HL-60/S4 treated with phorbol 12-myristate 13-acetate at 8.2 ng/mL for 4 days and 3 days (cell line): ENCODE data around the gene ASIC4.

ENCODE experiments used
- in situ Hi-C: fragments of 300-500 bp; cut with MboI; formaldehyde crosslinking; loops from 2 replicates; pipeline ENCODE4 v1.15.0; 2022; ENCODE audit warnings: low sequenced_read_pairs

ASIC4 gene, protein sequence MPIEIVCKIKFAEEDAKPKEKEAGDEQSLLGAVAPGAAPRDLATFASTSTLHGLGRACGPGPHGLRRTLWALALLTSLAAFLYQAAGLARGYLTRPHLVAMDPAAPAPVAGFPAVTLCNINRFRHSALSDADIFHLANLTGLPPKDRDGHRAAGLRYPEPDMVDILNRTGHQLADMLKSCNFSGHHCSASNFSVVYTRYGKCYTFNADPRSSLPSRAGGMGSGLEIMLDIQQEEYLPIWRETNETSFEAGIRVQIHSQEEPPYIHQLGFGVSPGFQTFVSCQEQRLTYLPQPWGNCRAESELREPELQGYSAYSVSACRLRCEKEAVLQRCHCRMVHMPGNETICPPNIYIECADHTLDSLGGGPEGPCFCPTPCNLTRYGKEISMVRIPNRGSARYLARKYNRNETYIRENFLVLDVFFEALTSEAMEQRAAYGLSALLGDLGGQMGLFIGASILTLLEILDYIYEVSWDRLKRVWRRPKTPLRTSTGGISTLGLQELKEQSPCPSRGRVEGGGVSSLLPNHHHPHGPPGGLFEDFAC

DNA sequence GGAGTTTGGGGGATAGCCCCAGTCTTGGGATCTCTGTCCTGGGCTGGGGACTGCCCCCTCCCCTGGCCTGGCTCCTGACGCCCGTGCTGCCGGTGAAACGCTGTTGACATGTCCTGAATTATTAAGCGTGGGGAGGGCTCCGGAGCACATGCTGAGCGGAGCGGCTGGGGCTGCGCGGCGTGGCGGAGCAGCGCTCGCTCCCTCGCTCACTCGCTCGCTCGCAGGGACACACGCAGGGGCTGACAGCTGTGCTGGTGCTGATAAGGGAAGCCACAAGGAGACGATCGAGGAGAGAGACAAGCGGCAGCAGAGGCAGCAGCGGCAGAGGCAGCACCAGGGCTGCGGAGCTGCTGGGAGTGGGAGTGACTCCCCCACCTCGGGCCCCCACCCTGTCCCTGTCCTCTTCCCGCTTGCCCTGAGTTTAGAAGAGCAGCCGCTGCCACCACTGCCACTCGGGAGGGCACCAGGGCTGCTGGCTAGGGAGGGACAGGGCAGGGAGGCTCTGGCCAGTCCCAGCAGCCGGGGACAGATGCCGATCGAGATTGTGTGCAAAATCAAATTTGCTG lies at the start of gene ASIC4:
Gene ASIC4, plus strand, starts transcription at position 287 of the 566 bp plus-strand sequence. Its CDS starts 243 bp downstream, at position 530.
- in situ Hi-C loops = no loop called here

DNA sequence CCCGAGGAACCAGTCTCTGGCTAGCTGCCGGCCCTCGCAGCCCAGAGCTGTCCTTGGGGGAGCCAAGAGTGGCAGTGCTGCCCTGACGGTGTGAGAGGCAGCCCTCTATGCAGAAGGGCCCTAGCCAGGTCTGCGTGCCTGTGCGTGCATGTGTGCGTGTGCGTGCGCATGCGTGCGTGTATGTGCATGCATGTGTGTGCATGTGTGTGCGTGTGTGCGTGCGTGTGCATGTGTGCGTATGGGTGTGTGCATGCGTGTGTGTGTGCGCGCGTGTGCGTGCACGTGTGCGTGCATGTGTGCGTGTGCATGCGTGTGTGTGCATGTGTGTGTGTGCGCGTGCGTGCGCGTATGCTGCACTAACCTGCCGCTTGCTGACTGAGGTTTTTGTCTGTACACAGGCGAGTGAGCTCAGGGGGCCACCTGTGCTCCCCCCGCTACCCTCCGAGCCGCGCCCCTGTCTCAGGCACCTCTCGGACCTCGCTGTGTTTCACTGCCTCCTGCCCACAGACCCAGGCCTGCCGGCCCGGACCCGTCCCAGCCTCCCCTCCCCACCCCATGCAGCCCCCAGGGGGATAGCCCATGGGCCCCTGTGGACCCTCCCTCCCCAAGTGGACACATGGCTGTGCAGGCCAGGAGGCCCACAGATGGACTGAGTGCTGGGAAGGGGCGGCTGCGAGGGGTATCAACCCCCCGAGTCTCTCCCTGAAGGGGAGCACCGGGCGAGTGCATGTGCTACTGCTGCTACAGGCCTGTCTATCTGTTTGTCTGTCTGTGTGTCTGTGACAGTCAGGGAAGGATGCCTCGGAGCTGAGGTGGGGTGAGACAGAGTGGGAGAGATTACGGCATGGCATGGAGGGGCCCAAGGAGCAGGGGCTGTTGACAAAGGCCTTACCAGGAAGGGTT lies 48.4 kb upstream of the ASIC4 start:
- in situ Hi-C loops = no loop called here

DNA sequence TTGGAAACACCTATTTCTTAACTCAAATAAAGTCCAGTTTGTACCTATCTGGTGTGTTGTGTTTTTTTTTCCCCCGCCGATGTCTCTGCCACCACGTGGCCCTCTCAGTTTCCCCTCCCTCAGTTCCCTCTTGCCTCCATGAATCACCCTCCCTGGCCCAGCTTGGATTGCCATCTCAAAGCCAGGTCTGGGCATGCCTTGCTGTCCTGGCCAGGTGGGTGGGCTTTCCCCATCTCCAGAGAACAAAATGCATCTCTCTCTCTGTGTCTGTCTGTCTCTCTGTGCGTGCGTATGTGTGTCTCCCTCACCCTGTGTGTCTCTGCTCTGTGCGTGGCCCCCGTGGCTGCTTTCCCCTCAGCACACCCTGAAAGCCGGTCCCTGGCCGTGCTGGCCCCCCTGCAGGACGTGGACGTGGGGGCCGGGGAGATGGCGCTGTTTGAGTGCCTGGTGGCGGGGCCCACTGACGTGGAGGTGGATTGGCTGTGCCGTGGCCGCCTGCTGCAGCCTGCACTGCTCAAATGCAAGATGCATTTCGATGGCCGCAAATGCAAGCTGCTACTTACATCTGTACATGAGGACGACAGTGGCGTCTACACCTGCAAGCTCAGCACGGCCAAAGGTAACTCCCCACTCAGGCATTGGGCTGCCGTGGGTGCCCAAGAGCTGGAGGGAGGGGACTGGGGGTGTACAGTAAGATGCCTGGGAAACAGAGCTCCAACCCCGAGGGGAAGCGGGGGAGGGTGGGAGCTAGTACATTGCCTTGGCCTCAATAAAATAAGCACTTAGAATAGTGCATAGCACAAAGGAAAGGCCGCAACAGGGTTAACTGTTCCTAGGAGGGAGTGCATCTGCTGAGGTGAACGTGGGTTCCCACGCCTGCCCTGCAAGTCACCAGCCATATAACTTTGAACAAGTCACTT lies 47.2 kb upstream of the ASIC4 start:
- in situ Hi-C loops = no loop called here

DNA sequence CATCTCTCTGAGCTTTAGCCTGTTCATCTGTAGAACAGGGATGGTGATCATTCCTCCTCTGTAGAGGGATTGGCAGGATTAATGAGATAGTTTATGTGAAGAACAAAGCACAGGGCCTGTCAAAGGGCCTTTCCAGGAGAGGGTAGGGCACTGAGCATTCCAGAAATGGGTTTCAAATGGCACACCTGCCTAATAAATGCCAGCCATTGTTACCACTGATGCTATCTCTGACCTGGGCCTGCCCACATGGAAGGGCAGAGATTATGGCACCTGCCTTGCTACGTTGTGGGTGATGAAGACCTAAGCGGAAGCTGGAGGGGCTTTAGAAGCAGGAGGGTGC lies 46.6 kb upstream of the ASIC4 start:
- in situ Hi-C loops = no loop called here

DNA sequence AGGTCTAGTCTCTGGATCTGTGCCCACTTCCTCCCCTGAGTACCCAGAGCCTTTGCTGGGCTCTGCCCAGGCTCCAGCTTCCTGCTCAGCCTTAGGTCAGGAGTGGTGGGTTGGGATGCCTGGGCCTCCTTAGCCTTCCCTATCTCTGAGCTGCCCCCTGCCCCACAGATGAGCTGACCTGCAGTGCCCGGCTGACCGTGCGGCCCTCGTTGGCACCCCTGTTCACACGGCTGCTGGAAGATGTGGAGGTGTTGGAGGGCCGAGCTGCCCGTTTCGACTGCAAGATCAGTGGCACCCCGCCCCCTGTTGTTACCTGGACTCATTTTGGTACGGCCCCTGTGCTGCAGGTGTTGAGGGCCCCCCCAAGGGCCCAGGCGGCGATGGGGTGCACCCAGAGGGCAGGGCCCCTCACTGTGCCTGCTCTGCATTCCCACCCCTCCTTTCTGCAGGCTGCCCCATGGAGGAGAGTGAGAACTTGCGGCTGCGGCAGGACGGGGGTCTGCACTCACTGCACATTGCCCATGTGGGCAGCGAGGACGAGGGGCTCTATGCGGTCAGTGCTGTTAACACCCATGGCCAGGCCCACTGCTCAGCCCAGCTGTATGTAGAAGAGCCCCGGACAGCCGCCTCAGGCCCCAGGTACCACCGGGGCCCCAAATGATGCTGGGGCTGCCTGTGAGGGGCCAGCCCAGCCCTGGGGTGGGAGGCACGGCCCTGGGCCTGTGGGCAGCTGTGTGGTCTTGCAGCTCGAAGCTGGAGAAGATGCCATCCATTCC lies 45.7 kb upstream of the ASIC4 start:
- in situ Hi-C loops = no loop called here

DNA sequence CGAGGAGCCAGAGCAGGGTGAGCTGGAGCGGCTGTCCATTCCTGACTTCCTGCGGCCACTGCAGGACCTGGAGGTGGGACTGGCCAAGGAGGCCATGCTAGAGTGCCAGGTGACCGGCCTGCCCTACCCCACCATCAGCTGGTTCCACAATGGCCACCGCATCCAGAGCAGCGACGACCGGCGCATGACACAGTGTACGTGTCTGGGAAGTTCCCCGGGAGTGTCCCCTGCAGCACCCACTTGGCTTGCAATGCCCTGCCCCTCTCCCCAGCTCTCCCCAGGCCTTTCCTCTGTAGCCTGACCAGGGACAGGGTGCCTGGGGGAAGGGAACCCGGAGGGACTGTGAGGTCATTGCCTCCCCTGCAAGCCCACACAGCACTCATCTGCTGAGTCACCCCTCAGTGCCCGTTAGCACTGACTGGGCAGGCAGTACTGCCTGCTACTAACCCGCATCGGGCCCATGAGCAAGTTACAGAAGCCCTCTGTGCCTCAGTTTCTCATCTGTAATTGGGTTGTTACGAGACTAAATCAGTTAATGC lies 45.0 kb upstream of the ASIC4 start:
- in situ Hi-C loops = no loop called here

DNA sequence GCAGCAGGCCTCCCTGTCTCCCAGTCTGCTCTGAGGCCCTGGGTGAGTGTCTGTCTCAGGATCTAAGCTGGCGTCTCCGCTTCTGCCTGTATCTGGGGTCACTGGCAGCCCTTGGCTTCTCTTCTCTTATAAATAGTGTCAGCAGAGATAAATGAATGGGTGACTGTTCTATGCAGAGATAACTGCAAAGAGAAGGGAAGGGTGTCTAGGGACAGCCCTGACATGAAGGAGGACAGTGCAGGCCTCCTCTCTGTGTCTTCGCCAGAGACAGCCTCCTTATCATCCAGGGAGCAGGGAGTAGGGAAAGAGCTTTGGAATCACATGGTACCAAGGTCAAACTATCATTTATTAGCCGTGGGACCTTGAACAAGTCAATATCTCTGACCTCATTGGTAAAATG lies 43.9 kb upstream of the ASIC4 start:
- in situ Hi-C loops = no loop called here

DNA sequence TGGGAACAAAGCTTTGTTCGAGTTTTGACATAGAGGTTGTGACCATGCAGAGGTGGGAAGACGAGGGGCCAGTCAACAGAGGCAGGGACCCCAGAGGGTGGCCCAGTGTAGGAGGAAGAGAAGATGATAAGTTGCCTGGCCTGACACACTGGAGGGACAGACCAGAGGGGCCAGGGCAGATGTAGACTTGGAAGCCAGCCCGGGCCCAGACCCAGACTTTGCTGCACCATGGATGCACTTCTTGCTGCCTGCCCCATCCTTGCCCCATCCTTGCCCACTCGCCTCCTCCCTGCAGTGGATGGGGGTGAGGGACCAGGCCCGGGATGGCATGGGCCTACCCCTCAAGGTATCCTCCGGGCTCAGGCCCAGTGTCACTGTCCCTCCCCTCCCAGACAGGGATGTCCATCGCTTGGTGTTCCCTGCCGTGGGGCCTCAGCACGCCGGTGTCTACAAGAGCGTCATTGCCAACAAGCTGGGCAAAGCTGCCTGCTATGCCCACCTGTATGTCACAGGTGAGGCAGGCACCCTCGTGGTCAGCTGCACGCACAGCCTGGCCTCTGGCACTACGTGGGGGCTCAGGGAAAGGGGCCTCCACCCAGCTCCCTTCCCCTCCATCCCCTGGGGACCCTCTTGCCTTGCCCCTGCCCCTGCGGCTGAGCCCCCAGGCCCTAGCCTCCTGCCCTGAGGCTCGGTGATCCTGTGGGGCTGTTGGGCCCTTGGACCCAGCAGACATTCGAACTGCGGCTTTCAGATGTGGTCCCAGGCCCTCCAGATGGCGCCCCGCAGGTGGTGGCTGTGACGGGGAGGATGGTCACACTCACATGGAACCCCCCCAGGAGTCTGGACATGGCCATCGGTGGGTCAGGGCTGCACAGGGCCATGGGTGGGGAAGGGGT lies 42.6 kb upstream of the ASIC4 start:
- in situ Hi-C loops = no loop called here

DNA sequence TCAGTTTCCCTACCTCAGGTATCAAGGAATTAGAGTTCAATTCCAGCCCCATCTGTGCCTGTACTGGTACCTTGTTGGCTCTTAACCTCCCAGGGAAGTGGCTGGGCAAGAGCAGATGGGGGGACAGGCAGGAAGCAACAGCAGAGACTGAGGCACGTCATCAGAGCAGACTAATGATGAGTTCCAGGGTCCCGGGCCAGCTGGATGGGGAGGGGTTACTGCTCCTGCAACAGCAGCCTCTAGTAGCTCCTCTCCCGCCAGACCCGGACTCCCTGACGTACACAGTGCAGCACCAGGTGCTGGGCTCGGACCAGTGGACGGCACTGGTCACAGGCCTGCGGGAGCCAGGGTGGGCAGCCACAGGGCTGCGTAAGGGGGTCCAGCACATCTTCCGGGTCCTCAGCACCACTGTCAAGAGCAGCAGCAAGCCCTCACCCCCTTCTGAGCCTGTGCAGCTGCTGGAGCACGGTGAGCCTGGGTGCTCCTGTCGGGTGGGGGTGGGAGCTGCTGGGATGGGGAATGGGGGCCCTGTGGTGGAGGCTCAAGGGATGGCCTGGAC lies 41.6 kb upstream of the ASIC4 start:
- in situ Hi-C loops = no loop called here

DNA sequence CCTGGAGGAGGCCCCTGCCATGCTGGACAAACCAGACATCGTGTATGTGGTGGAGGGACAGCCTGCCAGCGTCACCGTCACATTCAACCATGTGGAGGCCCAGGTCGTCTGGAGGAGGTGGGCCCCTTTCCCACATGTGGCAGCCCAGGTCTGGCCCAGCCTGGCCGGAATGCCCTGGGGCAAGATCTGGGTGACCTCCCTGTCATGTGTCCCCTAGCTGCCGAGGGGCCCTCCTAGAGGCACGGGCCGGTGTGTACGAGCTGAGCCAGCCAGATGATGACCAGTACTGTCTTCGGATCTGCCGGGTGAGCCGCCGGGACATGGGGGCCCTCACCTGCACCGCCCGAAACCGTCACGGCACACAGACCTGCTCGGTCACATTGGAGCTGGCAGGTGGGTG lies 40.8 kb upstream of the ASIC4 start:
- in situ Hi-C loops = no loop called here

DNA sequence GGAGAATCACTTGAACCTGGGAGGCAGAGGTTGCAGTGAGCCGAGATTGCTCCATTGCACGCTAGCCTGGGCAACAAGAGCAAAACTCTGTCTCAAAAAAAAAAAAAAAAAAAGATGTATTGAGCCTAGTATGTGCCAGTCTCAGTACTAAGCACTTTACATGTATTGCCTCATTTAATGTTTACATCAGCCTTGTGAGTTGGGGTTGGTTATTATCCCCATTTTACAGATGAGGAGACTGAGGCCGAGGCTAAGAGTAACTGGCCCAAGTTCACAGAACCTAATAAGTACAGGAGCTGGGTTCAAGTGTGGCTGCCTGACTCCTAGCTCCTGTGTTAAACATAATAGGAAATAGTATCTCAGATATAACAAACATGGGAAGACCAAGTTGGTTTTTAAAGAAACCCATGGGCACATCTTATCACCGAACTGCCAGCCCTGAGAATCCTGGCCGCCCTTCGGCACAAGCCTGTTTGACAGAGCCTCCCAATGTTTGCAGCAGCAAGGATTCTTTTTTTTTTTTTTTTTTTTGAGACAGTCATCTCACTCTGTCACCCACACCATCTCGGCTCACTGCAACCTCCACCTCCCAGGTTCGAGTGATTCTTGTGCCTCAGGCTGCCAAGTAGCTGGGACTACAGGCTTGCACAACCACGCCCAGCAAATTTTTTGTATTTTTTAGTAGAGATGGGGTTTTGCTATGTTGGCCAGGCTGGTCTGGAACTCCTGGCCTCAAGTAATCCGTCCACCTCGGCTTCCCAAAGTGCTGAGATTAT lies 39.8 kb upstream of the ASIC4 start:
- in situ Hi-C loops = no loop called here

DNA sequence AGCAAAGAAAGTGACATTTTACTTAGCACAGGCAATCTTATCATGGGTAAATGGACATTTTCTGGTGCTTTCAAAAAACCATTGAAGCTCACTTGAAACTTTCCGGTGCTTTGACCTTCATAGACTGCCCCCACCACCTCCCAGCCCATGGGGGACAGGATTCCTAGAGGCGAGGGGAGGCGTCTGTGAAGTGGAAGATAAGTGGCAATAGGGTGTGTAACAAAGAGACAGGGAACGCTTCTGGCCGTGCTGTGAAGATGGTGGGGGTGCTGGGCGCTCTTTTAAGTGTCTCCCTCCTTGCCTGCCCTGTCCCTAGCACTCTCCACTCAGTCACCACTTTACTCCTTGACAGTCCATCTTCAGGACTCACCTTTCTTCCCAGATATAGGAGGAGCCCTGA lies 39.0 kb upstream of the ASIC4 start:
- in situ Hi-C loops = no loop called here

DNA sequence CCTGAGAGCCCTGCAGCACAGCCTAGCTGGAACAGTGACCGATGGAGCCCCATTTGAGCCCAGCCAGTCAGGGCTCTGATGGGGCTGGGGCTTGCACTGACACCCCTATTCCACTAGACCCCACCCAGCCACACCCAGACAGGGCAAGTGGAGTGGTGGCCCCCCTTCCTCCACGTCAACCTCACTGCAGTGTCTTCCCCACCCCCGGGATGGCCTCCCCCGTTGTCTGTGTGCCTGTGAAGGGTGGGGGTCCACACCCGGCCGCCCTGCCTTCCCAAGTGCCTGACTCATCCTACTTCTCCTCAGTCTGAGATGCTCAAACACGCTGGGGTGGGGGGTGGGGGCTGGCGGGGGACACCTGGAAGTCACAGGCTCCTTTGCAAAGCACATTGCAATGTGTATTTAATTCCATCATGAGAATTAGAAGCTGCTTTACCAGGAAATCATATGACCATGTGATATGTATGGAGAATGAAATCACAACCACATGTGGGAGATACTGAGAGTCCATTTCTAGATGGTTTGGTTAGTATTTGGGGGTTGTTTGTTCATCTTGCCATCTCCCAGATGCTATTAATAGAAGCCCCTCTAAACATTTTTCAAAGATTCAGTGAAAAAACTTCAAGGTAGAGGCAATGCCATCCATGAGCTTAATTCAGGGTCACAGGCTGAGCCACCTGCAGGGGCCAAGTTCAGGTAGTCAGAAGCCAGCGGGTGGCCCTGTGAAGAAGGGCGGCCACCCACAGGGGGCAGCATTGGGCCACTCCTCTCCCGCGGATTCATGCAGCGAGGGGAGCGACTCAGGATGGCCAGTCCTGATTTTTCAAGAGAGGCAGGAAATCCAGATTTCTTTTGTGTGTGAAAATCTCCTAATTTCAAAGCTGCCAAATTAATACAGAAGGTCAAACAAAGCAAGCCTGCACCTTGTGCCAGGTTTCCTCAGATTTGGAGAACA lies 38.3 kb upstream of the ASIC4 start:
- in situ Hi-C loops = no loop called here

DNA sequence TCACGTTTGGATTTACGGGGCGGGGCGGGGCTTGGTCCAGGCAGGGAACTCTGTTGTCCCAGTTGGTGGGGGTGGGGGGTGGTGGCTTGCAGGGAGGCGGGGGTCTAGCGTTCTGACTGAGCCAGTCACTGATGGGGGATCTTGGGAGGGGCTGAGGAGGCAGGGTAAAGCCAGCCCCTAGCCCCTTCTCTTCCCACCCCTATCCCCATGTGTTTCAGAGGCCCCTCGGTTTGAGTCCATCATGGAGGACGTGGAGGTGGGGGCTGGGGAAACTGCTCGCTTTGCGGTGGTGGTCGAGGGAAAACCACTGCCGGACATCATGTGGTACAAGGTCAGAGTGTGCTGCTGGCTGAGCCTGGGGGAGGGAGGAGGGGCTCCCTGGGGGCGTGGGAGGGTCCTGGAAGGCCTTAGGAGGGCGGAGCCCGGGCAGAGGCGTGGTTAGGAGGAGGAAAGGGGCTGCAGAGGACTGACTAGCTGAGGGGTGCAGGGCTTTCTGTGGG lies 37.6 kb upstream of the ASIC4 start:
- in situ Hi-C loops = no loop called here

DNA sequence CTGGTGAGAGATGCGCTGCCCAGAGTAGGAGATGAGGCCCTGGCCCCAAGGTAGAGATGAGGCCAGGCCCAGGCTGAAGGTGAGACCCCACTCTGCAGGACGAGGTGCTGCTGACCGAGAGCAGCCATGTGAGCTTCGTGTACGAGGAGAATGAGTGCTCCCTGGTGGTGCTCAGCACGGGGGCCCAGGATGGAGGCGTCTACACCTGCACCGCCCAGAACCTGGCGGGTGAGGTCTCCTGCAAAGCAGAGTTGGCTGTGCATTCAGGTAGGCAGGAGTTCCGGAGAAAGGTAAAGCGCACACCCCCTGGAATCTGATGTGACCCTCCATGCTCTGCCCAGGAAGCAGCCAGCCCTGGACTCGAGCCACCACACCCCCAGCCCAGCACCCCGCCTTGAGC lies 37.1 kb upstream of the ASIC4 start:
- in situ Hi-C loops = no loop called here

DNA sequence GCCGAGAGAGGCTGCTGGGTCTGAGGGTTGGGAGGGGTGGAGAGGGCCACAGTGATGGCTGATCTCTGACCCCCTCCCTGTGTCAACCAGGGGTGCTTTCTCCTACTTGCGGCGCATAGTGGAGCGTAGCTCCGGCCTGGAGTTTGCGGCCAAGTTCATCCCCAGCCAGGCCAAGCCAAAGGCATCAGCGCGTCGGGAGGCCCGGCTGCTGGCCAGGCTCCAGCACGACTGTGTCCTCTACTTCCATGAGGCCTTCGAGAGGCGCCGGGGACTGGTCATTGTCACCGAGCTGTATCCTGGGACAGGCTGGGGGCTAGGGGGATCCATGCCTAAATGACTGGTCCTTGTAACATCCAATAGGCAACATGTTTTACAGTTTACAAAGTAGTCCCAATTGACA lies 36.5 kb upstream of the ASIC4 start:
- in situ Hi-C loops = no loop called here
